Femur (tissue), 1 donor: ENCODE results near the gene ASH1L.

Experiments
- DNase-seq: peaks from one replicate; pipeline ENCODE4 v3.0.0-alpha.2; 2017

Gene ASH1L

GRCh38 chr1:155324717-155325602 lies 237.6 kb downstream of the ASH1L start:
- DNase-seq = peak; percentile 61

GRCh38 chr1:155324037-155324716 lies 238.4 kb downstream of the ASH1L start:
- DNase-seq = peak; percentile 97

- peak; percentile 95 for DNase-seq
Observed at GRCh38 chr1:155323729-155324036, 238.9 kb downstream of the ASH1L start.

GRCh38 chr1:155322953-155323728 lies 239.5 kb downstream of the ASH1L start:
- DNase-seq = peak; percentile 95

GRCh38 chr1:155322571-155322952 lies 240.0 kb downstream of the ASH1L start:
- DNase-seq = no peak

GRCh38 chr1:155321639-155322503 lies 240.7 kb downstream of the ASH1L start:
- DNase-seq = peak; percentile 42

GRCh38 chr1:155320661-155321617 lies 241.7 kb downstream of the ASH1L start, which contains the start of gene RUSC1:
Gene RUSC1 (plus strand): TSS chr1:155320894. CDS start chr1:155321774, 880 bp downstream.
- DNase-seq = peak; percentile 88

GRCh38 chr1:155320252-155320651 lies 242.4 kb downstream of the ASH1L start:
- no peak for DNase-seq

- no peak for DNase-seq
Observed at GRCh38 chr1:155319536-155319935, 243.1 kb downstream of the ASH1L start.

GRCh38 chr1:155318082-155318481 lies 244.5 kb downstream of the ASH1L start:
- no peak for DNase-seq

GRCh38 chr1:155316922-155317321 lies 245.7 kb downstream of the ASH1L start:
- DNase-seq = no peak

GRCh38 chr1:155313261-155313660 lies 249.3 kb downstream of the ASH1L start:
- DNase-seq = no peak

- no peak for DNase-seq
Observed at GRCh38 chr1:155309423-155310021, 253.1 kb downstream of the ASH1L start.

GRCh38 chr1:155308493-155309422 lies 253.8 kb downstream of the ASH1L start, which contains the start of gene FDPS:
Gene FDPS (plus strand): TSS chr1:155308866. CDS start chr1:155309790, 924 bp downstream.
- peak; percentile 100 for DNase-seq

- no peak for DNase-seq
Observed at GRCh38 chr1:155307247-155307740, 255.3 kb downstream of the ASH1L start.

- no peak for DNase-seq
Observed at GRCh38 chr1:155305881-155306391, 256.7 kb downstream of the ASH1L start.

- no peak for DNase-seq
Observed at GRCh38 chr1:155304558-155305063, 258.0 kb downstream of the ASH1L start.

GRCh38 chr1:155301342-155301841 lies 261.2 kb downstream of the ASH1L start, which contains the start of gene PKLR:
Gene PKLR (minus strand): TSS chr1:155301438. CDS start chr1:155301395, 43 bp downstream.
- no peak for DNase-seq
